Stimulated activated CD8-positive, alpha-beta memory T cell treated with anti-CD3 and anti-CD28 coated beads, Interleukin-15, amount 100 ng/mL, for 4 hours (primary cell): ENCODE data around the gene TTLL11.

Experiments used
- DNase-seq, 2 donors: peaks; one replicate each; pipeline ENCODE4 v3.0.0-alpha.2; 2020; ENCODE audit warnings: low read depth in 2 of 2

Gene TTLL11

DNA sequence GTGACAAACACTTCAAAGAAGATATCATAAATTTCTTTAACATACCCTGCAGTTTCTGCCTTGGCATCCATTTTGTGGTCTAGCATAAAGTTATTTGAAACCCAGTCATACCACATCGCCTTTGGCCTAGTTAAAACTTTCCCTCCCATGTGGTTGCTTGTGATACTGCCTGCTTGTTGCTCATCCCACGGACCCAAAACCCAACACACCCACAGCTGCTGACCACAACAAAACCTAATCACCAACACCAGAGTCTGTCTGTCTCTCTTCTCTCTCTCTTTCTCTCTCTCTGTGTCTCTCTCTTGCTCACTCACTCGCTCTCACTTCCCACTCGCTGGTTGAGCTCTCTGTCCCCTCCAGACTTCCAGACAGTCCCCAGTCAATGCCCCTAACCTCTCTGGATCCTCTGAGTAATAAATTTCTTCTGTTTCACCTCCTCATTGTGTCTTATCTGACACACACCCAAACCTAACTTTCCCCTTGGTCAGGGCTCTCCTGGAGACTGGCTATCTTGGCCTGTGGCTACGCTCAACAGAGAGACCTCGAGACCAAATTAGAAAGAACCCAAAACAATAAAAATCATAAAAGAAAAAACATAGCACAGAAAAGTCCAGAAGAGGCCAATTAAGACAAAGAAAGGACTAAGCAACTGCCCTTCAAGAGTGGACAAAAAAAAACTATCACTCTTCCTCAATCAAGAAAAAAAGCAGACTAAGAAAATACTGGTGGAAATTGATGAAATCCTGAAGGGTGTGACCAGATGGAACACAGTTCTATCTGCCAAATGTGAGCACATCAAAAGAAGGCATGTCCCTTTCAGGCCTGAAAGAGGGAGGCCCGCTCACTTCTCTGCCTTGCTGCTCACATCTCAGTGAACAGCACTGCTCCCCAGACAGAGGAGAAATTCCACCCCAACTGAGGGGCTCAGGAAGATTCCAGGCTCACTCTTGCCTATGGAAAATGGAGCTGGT lies 41.5 kb downstream of the TTLL11 start:
- DNase-seq: no peak

- no peak for DNase-seq
Measured at GRCh38 chr9:122050167-122050566, 42.9 kb downstream of the TTLL11 start.

GRCh38 chr9:122042056-122042455 lies 51.1 kb downstream of the TTLL11 start:
- no peak for DNase-seq

DNA sequence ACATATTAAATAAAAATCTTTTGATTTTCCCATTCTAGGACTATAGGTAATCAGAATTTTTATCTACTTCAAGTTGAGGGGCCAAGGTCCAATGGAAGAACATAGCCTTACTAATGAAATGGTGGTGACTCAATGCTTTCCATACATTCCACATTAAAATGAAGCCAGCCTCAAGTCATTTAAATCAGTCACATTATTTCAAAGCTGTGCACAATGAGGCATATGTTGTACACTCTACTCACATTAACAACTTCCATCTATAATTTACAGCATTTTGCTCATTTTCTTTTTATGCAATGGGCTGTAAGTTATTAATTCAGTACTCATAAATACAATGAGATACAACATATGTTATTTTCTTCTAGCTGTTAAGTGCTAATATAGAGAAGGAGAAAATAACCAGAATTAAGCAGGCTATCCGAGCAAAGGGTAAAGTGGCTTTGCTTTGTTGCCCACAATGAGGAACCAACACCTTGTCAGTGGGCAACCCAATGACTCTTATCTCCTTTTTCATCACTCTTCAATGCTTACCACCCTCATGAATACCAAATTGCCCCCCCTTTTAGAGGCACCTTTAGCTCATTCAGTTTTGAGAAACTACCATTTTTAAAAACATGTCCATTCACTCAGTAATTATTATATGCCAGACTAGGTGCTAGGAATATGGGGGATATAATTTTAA lies 52.4 kb downstream of the TTLL11 start:
- no peak for DNase-seq

DNA sequence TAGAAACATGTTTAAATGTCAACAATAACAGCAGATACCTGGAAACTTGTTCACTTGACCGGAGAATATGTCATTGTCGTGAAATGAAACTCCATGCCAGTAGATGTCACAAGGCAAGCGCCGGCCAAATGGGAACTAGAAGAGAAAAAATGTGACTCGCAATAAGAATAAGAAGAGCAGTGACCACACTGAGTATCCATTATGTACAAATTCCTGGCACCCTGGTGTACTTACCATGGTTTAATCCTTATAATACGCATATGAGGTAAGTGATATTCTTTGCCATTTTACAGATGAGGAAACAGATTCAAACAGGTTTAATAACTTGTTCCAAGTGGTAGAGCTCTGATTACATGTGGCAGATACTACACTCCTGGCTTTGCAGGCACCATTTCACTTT lies 53.9 kb downstream of the TTLL11 start:
- DNase-seq: no peak

- no peak for DNase-seq
Measured at GRCh38 chr9:122036988-122037387, 56.1 kb downstream of the TTLL11 start.

DNA sequence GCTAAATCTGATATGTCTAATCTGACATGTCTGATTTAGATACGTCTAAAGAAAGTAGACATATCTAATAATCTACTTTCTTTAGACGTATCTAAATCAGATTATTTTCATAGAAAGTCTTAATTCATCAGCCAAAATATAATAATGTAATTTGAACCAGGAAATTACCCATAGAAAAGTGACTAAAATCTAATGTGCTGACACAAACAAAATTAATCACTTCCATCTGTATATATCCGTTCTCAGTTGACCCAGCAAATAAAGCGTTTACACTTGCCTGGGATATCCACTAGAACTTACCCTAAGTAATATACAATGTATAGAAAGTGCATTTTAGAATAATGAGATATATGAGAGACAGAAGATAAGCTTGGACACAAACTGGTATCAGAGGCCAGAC lies 56.7 kb downstream of the TTLL11 start:
- DNase-seq: no peak

GRCh38 chr9:122033775-122034373 lies 59.2 kb downstream of the TTLL11 start:
- no peak for DNase-seq

DNA sequence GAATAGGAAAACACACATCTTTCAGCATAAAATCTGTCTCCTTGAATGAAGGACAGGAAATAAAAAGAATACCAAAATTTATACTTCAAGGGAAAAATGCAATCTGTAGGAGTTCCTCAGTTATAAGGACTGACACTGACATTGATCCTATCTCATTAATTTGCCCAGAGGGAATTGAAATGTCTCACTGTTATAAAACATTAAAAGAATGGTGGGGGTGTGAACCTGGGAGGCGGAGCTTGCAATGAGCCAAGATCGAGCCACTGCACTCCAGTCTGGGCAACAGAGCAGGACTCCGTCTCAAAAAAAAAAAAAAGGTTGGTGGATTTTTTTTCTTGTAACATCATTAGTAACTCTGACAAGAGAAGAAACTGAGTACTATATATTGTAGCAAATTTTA lies 60.8 kb downstream of the TTLL11 start:
- DNase-seq: no peak

GRCh38 chr9:122031776-122032175 lies 61.3 kb downstream of the TTLL11 start:
- no peak for DNase-seq

- no peak for DNase-seq
Measured at GRCh38 chr9:122031157-122031556, 62.0 kb downstream of the TTLL11 start.

- DNase-seq: no peak
Measured at GRCh38 chr9:122030357-122030756, 62.8 kb downstream of the TTLL11 start.

DNA sequence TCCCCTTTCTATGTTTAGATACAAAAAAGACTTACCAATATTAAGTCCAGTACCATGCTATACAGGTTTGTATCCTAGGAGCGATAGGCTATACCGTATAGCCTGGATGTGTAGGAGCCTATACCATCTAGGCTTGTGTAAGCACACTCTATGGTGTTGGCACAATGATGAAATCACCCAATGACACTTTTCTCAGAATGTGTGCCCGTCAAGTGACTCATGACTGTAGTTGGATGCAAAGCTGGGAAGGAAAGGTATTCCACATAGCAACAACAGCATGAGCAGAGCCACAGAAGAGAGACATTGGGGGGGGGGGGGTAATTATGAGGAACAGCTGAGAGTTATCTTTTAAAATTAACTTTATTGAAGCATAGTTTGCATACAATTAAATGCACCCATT lies 63.2 kb downstream of the TTLL11 start:
- no peak for DNase-seq

GRCh38 chr9:122028089-122028488 lies 65.0 kb downstream of the TTLL11 start:
- no peak for DNase-seq

DNA sequence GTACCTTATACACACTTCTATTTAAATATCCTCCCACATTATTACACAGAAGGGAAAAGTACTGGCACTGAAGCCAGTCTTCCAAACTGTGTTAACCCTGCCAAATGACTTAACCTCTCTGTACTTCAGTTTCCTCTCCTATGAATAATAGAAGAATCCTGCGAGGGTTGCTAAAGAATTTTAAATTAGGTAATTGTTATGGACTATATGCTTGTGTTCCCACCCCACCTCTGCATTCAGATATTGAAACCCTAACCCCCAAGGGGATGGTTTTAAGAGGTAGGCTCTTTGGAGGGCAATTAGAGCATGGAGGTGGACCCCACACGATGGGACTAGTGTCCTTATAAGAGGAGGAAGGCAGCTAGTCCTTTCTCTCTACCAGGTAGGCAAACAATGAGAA lies 72.7 kb downstream of the TTLL11 start:
- no peak for DNase-seq

- DNase-seq: no peak
Measured at GRCh38 chr9:122016744-122017143, 76.4 kb downstream of the TTLL11 start.

- DNase-seq: no peak
Measured at GRCh38 chr9:122016309-122016708, 76.8 kb downstream of the TTLL11 start.

GRCh38 chr9:122015170-122015821 lies 77.8 kb downstream of the TTLL11 start:
- DNase-seq: no peak

GRCh38 chr9:122011818-122012498 lies 81.2 kb downstream of the TTLL11 start:
- DNase-seq: no peak

- DNase-seq: no peak
Measured at GRCh38 chr9:122008559-122008958, 84.5 kb downstream of the TTLL11 start.

- DNase-seq: no peak
Measured at GRCh38 chr9:122007837-122008236, 85.3 kb downstream of the TTLL11 start.

- no peak for DNase-seq
Measured at GRCh38 chr9:122005597-122005996, 87.5 kb downstream of the TTLL11 start.
